GM23338 (cell line): ENCODE measurements around the gene SLX4IP. TPM values are rescaled to one million over a fixed set of nuclear protein-coding genes. Genes with fewer than 3 reads are reported as not detected.

Source experiments
- ATAC-seq: fragments of 200-7000 bp; cut with Tn5 transposase; 3 replicates; pipeline ENCODE4 v1.9.1; 2020
- DNase-seq: peaks from one replicate; pipeline ENCODE4 v3.0.0-alpha.2; 2015; ENCODE audit warnings: low spot score
- H2AFZ ChIP-seq: fragments of 200-600 bp; sonication (generic); 2 replicates; pipeline ENCODE4 v1.8.0; 2016; ENCODE audit warnings: antibody characterized with exemption, mild to moderate bottlenecking, moderate library complexity
- H3F3A ChIP-seq: fragments of 200-600 bp; sonication (generic); replicated peaks from 2 replicates; pipeline ENCODE4 v1.8.0; 2017; ENCODE audit warnings: antibody characterized with exemption, mixed run types, low read depth
- H3K27ac ChIP-seq: fragments of 200-600 bp; sonication (generic); 2 replicates; pipeline ENCODE4 v1.6.1; 2016; ENCODE audit warnings: low read depth
- H3K27me3 ChIP-seq: fragments of 200-600 bp; sonication (generic); 2 replicates; pipeline ENCODE4 v1.8.0; 2016; ENCODE audit warnings: mild to moderate bottlenecking, mixed run types, moderate library complexity; ENCODE audit not compliant: insufficient read depth
- H3K36me3 ChIP-seq: fragments of 200-600 bp; sonication (generic); 2 replicates; pipeline ENCODE4 v1.8.0; 2016; ENCODE audit warnings: mild to moderate bottlenecking; ENCODE audit not compliant: insufficient read depth
- H3K4me1 ChIP-seq: fragments of 200-600 bp; sonication (generic); 2 replicates; pipeline ENCODE4 v1.8.0; 2016; ENCODE audit warnings: mild to moderate bottlenecking, moderate library complexity; ENCODE audit not compliant: insufficient read depth
- H3K4me2 ChIP-seq: fragments of 200-600 bp; sonication (generic); 2 replicates; pipeline ENCODE4 v1.7.1; 2017; ENCODE audit warnings: mixed run types
- H3K4me3 ChIP-seq: fragments of 200-600 bp; sonication (generic); 2 replicates; pipeline ENCODE4 v1.6.1; 2016; ENCODE audit warnings: mixed run types
- H3K79me2 ChIP-seq: fragments of 200-600 bp; sonication (generic); replicated peaks from 2 replicates; pipeline ENCODE4 v1.8.0; 2017; ENCODE audit warnings: mild to moderate bottlenecking; ENCODE audit not compliant: insufficient read depth
- H3K9me2 ChIP-seq: fragments of 200-600 bp; sonication (generic); 2 replicates; pipeline ENCODE4 v1.8.0; 2017; ENCODE audit not compliant: insufficient read depth
- H4K20me1 ChIP-seq: fragments of 200-600 bp; sonication (generic); replicated peaks from 2 replicates; pipeline ENCODE4 v1.8.0; 2017; ENCODE audit warnings: mild to moderate bottlenecking; ENCODE audit not compliant: insufficient read depth
- H3K27ac Mint-ChIP-seq: 2 replicates; pipeline ENCODE4 v1.8.0; 2020; ENCODE audit warnings: inconsistent platforms, mild to moderate bottlenecking, moderate library complexity, mixed read lengths
- H3K27me3 Mint-ChIP-seq: 3 replicates; pipeline ENCODE4 v1.8.0; 2022; ENCODE audit warnings: low read depth, mild to moderate bottlenecking, moderate library complexity, mixed read lengths, inconsistent platforms; ENCODE audit not compliant: insufficient read depth, poor library complexity
- H3K36me3 Mint-ChIP-seq: 3 replicates; pipeline ENCODE4 v1.8.0; 2021; ENCODE audit warnings: low read depth, mild to moderate bottlenecking, inconsistent platforms, moderate library complexity, mixed read lengths
- H3K4me1 Mint-ChIP-seq: 3 replicates; pipeline ENCODE4 v1.8.0; 2020; ENCODE audit warnings: mild to moderate bottlenecking, inconsistent platforms, mixed read lengths
- H3K4me3 Mint-ChIP-seq: 3 replicates; pipeline ENCODE4 v1.8.0; 2021; ENCODE audit warnings: moderate library complexity, mild to moderate bottlenecking, inconsistent platforms, mixed read lengths
- H3K9me3 Mint-ChIP-seq: 3 replicates; pipeline ENCODE4 v1.8.0; 2020; ENCODE audit warnings: moderate library complexity, mild to moderate bottlenecking, inconsistent platforms, mixed read lengths
- CREB1 ChIP-seq: fragments of 250-450 bp; sonication (Bioruptor Pico); IDR thresholded peaks from 2 replicates; pipeline ENCODE4 v1.5.0; 2020; ENCODE audit warnings: low read depth, mild to moderate bottlenecking, moderate library complexity
- CTCF ChIP-seq, 2 experiments: fragments of 200-600 bp in 1 of 2; sonication (generic) in 1 of 2; conservative IDR thresholded peaks; 2 replicates each; pipeline versions ENCODE4 v1.5.1 to v1.6.1; 2016 to 2017; ENCODE audit warnings: antibody characterized with exemption in 2 of 2, low read depth in 2 of 2, mild to moderate bottlenecking in 2 of 2, moderate library complexity in 1 of 2
- ETS1 ChIP-seq: IDR thresholded peaks from 2 replicates; pipeline ENCODE4 v1.6.1; 2016; ENCODE audit warnings: antibody characterized with exemption
- EZH2 ChIP-seq: fragments of 200-600 bp; sonication (generic); IDR thresholded peaks from one replicate; pipeline ENCODE4 v1.8.0; 2017; ENCODE audit warnings: antibody characterized with exemption, mild to moderate bottlenecking, low read depth; ENCODE audit not compliant: unreplicated experiment
- EZH2phosphoT487 ChIP-seq: fragments of 200-600 bp; sonication (generic); IDR thresholded peaks from one replicate; pipeline ENCODE4 v1.8.1; 2018; ENCODE audit warnings: antibody characterized with exemption; ENCODE audit not compliant: unreplicated experiment
- JUNB ChIP-seq: IDR thresholded peaks from one replicate; pipeline ENCODE4 v1.6.1; 2016; ENCODE audit warnings: antibody characterized with exemption; ENCODE audit not compliant: unreplicated experiment
- NANOG ChIP-seq: IDR thresholded peaks from 2 replicates; pipeline ENCODE4 v1.6.1; 2016; ENCODE audit warnings: antibody characterized with exemption, borderline replicate concordance
- POLR2AphosphoS5 ChIP-seq: IDR thresholded peaks from 2 replicates; pipeline ENCODE4 v1.6.1; 2016; ENCODE audit warnings: antibody characterized with exemption, low read depth
- REST ChIP-seq: IDR thresholded peaks from one replicate; pipeline ENCODE4 v1.6.1; 2018; ENCODE audit warnings: antibody characterized with exemption; ENCODE audit not compliant: unreplicated experiment
- STAT1 ChIP-seq: IDR thresholded peaks from one replicate; pipeline ENCODE4 v1.6.1; 2016; ENCODE audit warnings: antibody characterized with exemption; ENCODE audit not compliant: unreplicated experiment
- ZNF114 ChIP-seq: fragments of 250-450 bp; sonication (Bioruptor Pico); IDR thresholded peaks from 2 replicates; pipeline ENCODE4 v1.5.0; 2020; ENCODE audit warnings: mild to moderate bottlenecking, moderate library complexity
- ZNF331 ChIP-seq: fragments of 250-450 bp; sonication (Bioruptor Pico); IDR thresholded peaks from 2 replicates; pipeline ENCODE4 v1.5.0; 2020; ENCODE audit warnings: low read depth, mild to moderate bottlenecking, moderate library complexity
- ZNF462 ChIP-seq: fragments of 250-450 bp; sonication (Bioruptor Pico); IDR thresholded peaks from 2 replicates; pipeline ENCODE4 v1.5.0; 2020; ENCODE audit warnings: mild to moderate bottlenecking, moderate library complexity
- polyA plus RNA-seq: library from polyadenylated mRNA; unstranded; fragments of >200 nt; fragmentation: Nextera tagmentation; extraction: Ambion mirVana; gene quantifications from 2 replicates; pipeline ENCODE4 v1.2.1, GENCODE V29; 2016
- total RNA-seq: library from RNA; depleted of rRNA; stranded (reverse); fragments of >200 nt; shearing (Covaris generic); gene quantifications from 2 replicates; pipeline ENCODE4 v1.2.3, GENCODE V29; 2014

SLX4IP gene
- total and polyA plus RNA-seq, 2 experiments from 2014 or later = 9.1 to 9.8 TPM

GRCh38 chr20:10572853-10573252 is 137.7 kb downstream of the SLX4IP start:
- no peak overlapping the region for H3K27ac ChIP-seq
- no peaks in the 10 kb centered on the region for H3K79me2 ChIP-seq
- H3K36me3 ChIP-seq = no peaks in the 10 kb centered on the region
- no peak overlapping the region for H3K4me2 ChIP-seq
- no peak overlapping the region for H2AFZ ChIP-seq
- no peak overlapping the region for H3K4me3 ChIP-seq
- H3K9me2 ChIP-seq = 0 out of 2 replicates have a peak, but pooled peaks cover 2% of the 10 kb centered on the region
- peaks cover 10% of the 10 kb centered on the region; the same call in 2 of the 3 replicates for H3K36me3 Mint-ChIP-seq
- no peaks in the 10 kb centered on the region for H3F3A ChIP-seq
- peaks cover 7% of the 10 kb centered on the region; the same call in 1 of the 3 replicates for H3K4me1 Mint-ChIP-seq
- no peaks in the 10 kb centered on the region for H4K20me1 ChIP-seq
- H3K27me3 Mint-ChIP-seq = no peaks in the 10 kb centered on the region
- TF ChIP-seq STAT1 = no peak
- TF ChIP-seq ZNF331 (CRISPR knock-in tag) = no peak
- TF ChIP-seq NANOG = no peak
- no peak for TF ChIP-seq POLR2AphosphoS5
- TF ChIP-seq ETS1 = no peak
- TF ChIP-seq REST = no peak
- no peak for TF ChIP-seq CTCF (conservative IDR thresholded peaks at IDR 0.05; ENCODE audit: low read depth in 2 of 2)
- TF ChIP-seq JUNB = no peak
- TF ChIP-seq ZNF114 (CRISPR knock-in tag) = no peak
- TF ChIP-seq ZNF462 (CRISPR knock-in tag) = no peak
- TF ChIP-seq EZH2phosphoT487 = no peak
- no peak for TF ChIP-seq CREB1
- no peak for TF ChIP-seq EZH2
- H3K27ac Mint-ChIP-seq = no peak overlapping the region
- no peaks in the 10 kb centered on the region for H3K4me1 ChIP-seq
- H3K4me3 Mint-ChIP-seq = no peak overlapping the region
- ATAC-seq (no peak), DNase-seq (no peak)
- no peaks in the 10 kb centered on the region for H3K9me3 Mint-ChIP-seq
- H3K27me3 ChIP-seq = no peaks in the 10 kb centered on the region
